Astrocyte (in vitro differentiated cells and primary cell): Measurements from ENCODE around the gene LTBP2. TPM values are rescaled to one million over a fixed set of nuclear protein-coding genes. Genes with fewer than 3 reads are reported as not detected.

ENCODE experiments used
- DNase-seq: peaks from one replicate; pipeline ENCODE4 v3.0.0-alpha.2; 2010; ENCODE audit warnings: low read depth
- FAIRE-seq: peaks from 2 replicates; lab custom pipeline; 2011; peaks lifted over from hg19 to GRCh38; lab: Jason Lieb, UNC
- H2AFZ ChIP-seq: 2 replicates; pipeline ENCODE4 v1.6.0; 2012; ENCODE audit warnings: low read depth, low read length, inconsistent platforms
- H3K27ac ChIP-seq: 2 replicates; pipeline ENCODE4 v1.5.1; 2011; ENCODE audit warnings: low read depth, low read length, inconsistent platforms
- H3K27me3 ChIP-seq: 2 replicates; pipeline ENCODE4 v1.6.0; 2011; ENCODE audit warnings: low read length, inconsistent platforms; ENCODE audit not compliant: insufficient read depth
- H3K36me3 ChIP-seq: 2 replicates; pipeline ENCODE4 v1.5.1; 2011; ENCODE audit warnings: low read length, inconsistent platforms; ENCODE audit not compliant: insufficient read depth
- H3K4me1 ChIP-seq: 2 replicates; pipeline ENCODE4 v1.5.1; 2011; ENCODE audit warnings: low read length, inconsistent platforms; ENCODE audit not compliant: insufficient read depth
- H3K4me2 ChIP-seq: 2 replicates; pipeline ENCODE4 v1.6.0; 2012; ENCODE audit warnings: low read length, inconsistent platforms
- H3K4me3 ChIP-seq: 2 replicates; pipeline ENCODE4 v1.5.1; 2011; ENCODE audit warnings: low read depth, mild to moderate bottlenecking, low read length, inconsistent platforms; ENCODE audit not compliant: insufficient read depth
- H3K79me2 ChIP-seq: 2 replicates; pipeline ENCODE4 v1.6.0; 2012; ENCODE audit warnings: mild to moderate bottlenecking, low read length, inconsistent platforms; ENCODE audit not compliant: insufficient read depth
- H3K9ac ChIP-seq: 2 replicates; pipeline ENCODE4 v1.6.0; 2012; ENCODE audit warnings: mild to moderate bottlenecking, low read length, inconsistent platforms
- H3K9me3 ChIP-seq: 2 replicates; pipeline ENCODE4 v1.5.1; 2012; ENCODE audit warnings: low read depth, mild to moderate bottlenecking, low read length, inconsistent platforms; ENCODE audit not compliant: insufficient read depth
- H4K20me1 ChIP-seq: 2 replicates; pipeline ENCODE4 v1.6.0; 2012; ENCODE audit warnings: low read length, inconsistent platforms; ENCODE audit not compliant: insufficient read depth
- H3K27ac Mint-ChIP-seq: one replicate; pipeline ENCODE4 v1.8.0; 2021; ENCODE audit warnings: mild to moderate bottlenecking, mixed read lengths; ENCODE audit not compliant: unreplicated experiment
- H3K27me3 Mint-ChIP-seq: one replicate; pipeline ENCODE4 v1.8.0; 2021; ENCODE audit warnings: low read depth, mixed read lengths; ENCODE audit not compliant: unreplicated experiment
- H3K36me3 Mint-ChIP-seq: one replicate; pipeline ENCODE4 v1.8.0; 2021; ENCODE audit warnings: low read depth, mixed read lengths; ENCODE audit not compliant: unreplicated experiment
- H3K4me1 Mint-ChIP-seq: one replicate; pipeline ENCODE4 v1.8.0; 2021; ENCODE audit warnings: low read depth, mixed read lengths; ENCODE audit not compliant: unreplicated experiment
- H3K4me3 Mint-ChIP-seq: one replicate; pipeline ENCODE4 v1.8.0; 2021; ENCODE audit warnings: mild to moderate bottlenecking, moderate library complexity, mixed read lengths; ENCODE audit not compliant: unreplicated experiment
- H3K9me3 Mint-ChIP-seq: one replicate; pipeline ENCODE4 v1.8.0; 2021; ENCODE audit warnings: mild to moderate bottlenecking, mixed read lengths; ENCODE audit not compliant: unreplicated experiment
- CTCF ChIP-seq: IDR thresholded peaks from 2 replicates; pipeline ENCODE4 v1.5.1; 2011; ENCODE audit warnings: low read depth, mild to moderate bottlenecking, inconsistent platforms, low read length, moderate library complexity; ENCODE audit not compliant: insufficient read depth
- EZH2 ChIP-seq: IDR thresholded peaks from 2 replicates; pipeline ENCODE4 v1.6.1; 2012; ENCODE audit warnings: mild to moderate bottlenecking, low read length, inconsistent platforms; ENCODE audit not compliant: insufficient read depth
- total RNA-seq: library from RNA; stranded (reverse); gene quantifications from 2 replicates; pipeline ENCODE4 v1.2.1, GENCODE V29; 2021

LTBP2 gene
- total RNA-seq, 1 donor from 2014 or later: 162 TPM

- peaks cover 2% of the 10 kb centered on the region for H3K9me3 Mint-ChIP-seq
- H3K27me3 Mint-ChIP-seq: no peaks in the 10 kb centered on the region
- TF ChIP-seq CTCF: no peak
- no peak for TF ChIP-seq EZH2
- H3K4me3 Mint-ChIP-seq: no peak overlapping the region
- H3K9ac ChIP-seq: peak overlapping the region; percentile 77
- H3K4me1 ChIP-seq: peaks cover 65% of the 10 kb centered on the region
- no peaks in the 10 kb centered on the region for H3K27me3 ChIP-seq
- peaks cover 8% of the 10 kb centered on the region for H3K79me2 ChIP-seq
- no peaks in the 10 kb centered on the region for H4K20me1 ChIP-seq
- H2AFZ ChIP-seq: no peak overlapping the region
- peaks cover 72% of the 10 kb centered on the region for H3K4me1 Mint-ChIP-seq
- FAIRE-seq (peak; percentile 67), DNase-seq (peak; percentile 99)
- no peaks in the 10 kb centered on the region for H3K36me3 ChIP-seq
- peak overlapping the region; percentile 78 for H3K4me2 ChIP-seq
- H3K9me3 ChIP-seq: no peaks in the 10 kb centered on the region
- H3K36me3 Mint-ChIP-seq: peaks cover 4% of the 10 kb centered on the region
- H3K4me3 ChIP-seq: no peak overlapping the region
- peak overlapping the region; percentile 96 for H3K27ac Mint-ChIP-seq
- peak overlapping the region; percentile 97 for H3K27ac ChIP-seq
These were observed 7.7 kb upstream of the LTBP2 start for GRCh38 chr14:74619672-74620131.

GRCh38 chr14:74618078-74618952 lies 6.3 kb upstream of the LTBP2 start:
- Mint-ChIP-seq H3K9me3 (peaks cover 2% of the 10 kb centered on the region), H3K27me3 (no peaks in the 10 kb centered on the region), H3K36me3 (peaks cover 6% of the 10 kb centered on the region), H3K27ac (peak overlapping the region; percentile 96), H3K4me3 (no peak overlapping the region), H3K4me1 (peaks cover 83% of the 10 kb centered on the region)
- FAIRE-seq (peak; percentile 32), DNase-seq (peak; percentile 67)
- H3K27ac ChIP-seq: peak overlapping the region; percentile 97
- H3K4me1 ChIP-seq: peaks cover 78% of the 10 kb centered on the region
- no peak for TF ChIP-seq EZH2
- TF ChIP-seq CTCF: no peak
- no peaks in the 10 kb centered on the region for H4K20me1 ChIP-seq
- H3K36me3 ChIP-seq: no peaks in the 10 kb centered on the region
- H3K4me2 ChIP-seq: peak overlapping the region; percentile 78
- H3K27me3 ChIP-seq: no peaks in the 10 kb centered on the region
- peak overlapping the region; percentile 41 for H3K4me3 ChIP-seq
- no peaks in the 10 kb centered on the region for H3K9me3 ChIP-seq
- peak overlapping the region; percentile 69 for H3K9ac ChIP-seq
- H3K79me2 ChIP-seq: peaks cover 16% of the 10 kb centered on the region
- no peak overlapping the region for H2AFZ ChIP-seq
